ENCODE results near the gene COX4I1. TPM values are rescaled to one million over a fixed set of nuclear protein-coding genes. Genes with fewer than 3 reads are reported as not detected.

COX4I1 gene
- total RNA-seq, 1 experiment from 2014 or later = 506 TPM

DNA sequence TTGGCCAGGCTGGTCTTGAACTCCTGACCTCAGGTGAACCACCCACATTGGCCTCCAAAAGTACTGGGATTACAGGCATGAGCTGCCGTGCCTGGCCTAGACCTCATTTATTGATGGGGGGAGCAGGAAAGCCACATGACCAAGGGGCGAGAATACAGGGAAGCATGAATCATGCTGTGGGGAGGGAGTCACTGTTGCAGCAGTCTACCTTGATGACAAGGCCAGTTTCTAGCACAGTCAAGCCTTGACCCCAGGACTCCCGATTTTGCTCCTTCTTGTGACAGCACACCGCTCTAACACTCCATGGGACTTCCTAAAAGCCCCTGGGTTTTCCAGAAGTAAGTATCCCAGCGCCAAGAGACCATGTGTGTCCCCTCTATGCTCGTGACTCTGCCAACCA is 56.6 kb downstream of the COX4I1 start:
- Histone ChIP-seq H2AFZ (ENCODE audit: low read length) (no peak overlapping the region), H2BK15ac (ENCODE audit: low read depth, low read length) (no peak overlapping the region), H3T11ph (ENCODE audit: low read length) (no peak overlapping the region), H4K91ac (ENCODE audit: insufficient read length, low read depth, low read length) (no peak overlapping the region), H3K4me2 (ENCODE audit: insufficient read depth, insufficient read length, low read length) (no peak overlapping the region), H4K8ac (replicated peaks; ENCODE audit: insufficient read length, low read depth, low read length) (no peak overlapping the region), H4K20me1 (ENCODE audit: control insufficient read depth, insufficient read depth, insufficient read length) (no peaks in the 10 kb centered on the region), H3K9ac (ENCODE audit: extremely low read depth, insufficient read length, low read length) (no peak overlapping the region), H2BK12ac (ENCODE audit: insufficient read length, low read depth, low read length) (no peak overlapping the region), H3K79me2 (ENCODE audit: insufficient read depth, low read length) (no peaks in the 10 kb centered on the region), H3K23me2 (ENCODE audit: insufficient read length, low read depth, low read length, poor library complexity, severe bottlenecking) (no peaks in the 10 kb centered on the region), H2BK20ac (ENCODE audit: low read depth, low read length, poor library complexity, severe bottlenecking) (no peak overlapping the region), H3K56ac (ENCODE audit: insufficient read length, low read depth, low read length) (no peak overlapping the region), H3K27me3 (ENCODE audit: insufficient read depth, low read length) (no peaks in the 10 kb centered on the region), H2AK5ac (ENCODE audit: insufficient read length, low read length) (no peak overlapping the region), H3K9me3 (ENCODE audit: control insufficient read depth, low read depth, low read length) (no peaks in the 10 kb centered on the region), H3K79me1 (ENCODE audit: insufficient read depth, low read depth, low read length, poor library complexity, severe bottlenecking) (no peaks in the 10 kb centered on the region), H3K23ac (ENCODE audit: insufficient read length, low read depth, low read length) (no peak overlapping the region), H3K4me1 (ENCODE audit: insufficient read depth, low read length) (no peaks in the 10 kb centered on the region), H2BK5ac (ENCODE audit: insufficient read length, low read length) (no peak overlapping the region), H3K18ac (ENCODE audit: insufficient read length, low read depth, low read length) (no peak overlapping the region), H3K14ac (ENCODE audit: insufficient read depth, low read length) (no peak overlapping the region), H3K27ac (ENCODE audit: insufficient read length, low read depth, low read length) (no peak overlapping the region), H4K5ac (ENCODE audit: insufficient read length, low read depth, low read length) (no peak overlapping the region), H3K4ac (ENCODE audit: low read depth, low read length) (no peak overlapping the region), H2BK120ac (ENCODE audit: low read depth, low read length, poor library complexity, severe bottlenecking) (no peak overlapping the region)
- DNase-seq = no peak
- WGBS (ENCODE audit: extremely low coverage, insufficient read length, low lambda C conversion rate) = no CpG with 5 or more reads among the region's 6 CpGs
- TF ChIP-seq, protein P1, sequence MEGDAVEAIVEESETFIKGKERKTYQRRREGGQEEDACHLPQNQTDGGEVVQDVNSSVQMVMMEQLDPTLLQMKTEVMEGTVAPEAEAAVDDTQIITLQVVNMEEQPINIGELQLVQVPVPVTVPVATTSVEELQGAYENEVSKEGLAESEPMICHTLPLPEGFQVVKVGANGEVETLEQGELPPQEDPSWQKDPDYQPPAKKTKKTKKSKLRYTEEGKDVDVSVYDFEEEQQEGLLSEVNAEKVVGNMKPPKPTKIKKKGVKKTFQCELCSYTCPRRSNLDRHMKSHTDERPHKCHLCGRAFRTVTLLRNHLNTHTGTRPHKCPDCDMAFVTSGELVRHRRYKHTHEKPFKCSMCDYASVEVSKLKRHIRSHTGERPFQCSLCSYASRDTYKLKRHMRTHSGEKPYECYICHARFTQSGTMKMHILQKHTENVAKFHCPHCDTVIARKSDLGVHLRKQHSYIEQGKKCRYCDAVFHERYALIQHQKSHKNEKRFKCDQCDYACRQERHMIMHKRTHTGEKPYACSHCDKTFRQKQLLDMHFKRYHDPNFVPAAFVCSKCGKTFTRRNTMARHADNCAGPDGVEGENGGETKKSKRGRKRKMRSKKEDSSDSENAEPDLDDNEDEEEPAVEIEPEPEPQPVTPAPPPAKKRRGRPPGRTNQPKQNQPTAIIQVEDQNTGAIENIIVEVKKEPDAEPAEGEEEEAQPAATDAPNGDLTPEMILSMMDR (conservative IDR thresholded peaks at IDR 0.05) = no peak
- Mint-ChIP-seq H3K36me3 (ENCODE audit: insufficient read depth in 1 of 3, low read depth in 3 of 3) (no peaks in the 10 kb centered on the region; a peak in 1 of 7 replicates), H3K27ac (peak overlapping the region in 1 of 3 experiments; percentile 20; a peak in 1 of 7 replicates), H3K4me1 (peaks cover 4 to 5% of the 10 kb centered on the region in 2 experiments; a peak in 3 of 4 replicates), H3K9me3 (no peaks in the 10 kb centered on the region; a peak in 1 of 5 replicates), H3K4me3 (no peak overlapping the region), H3K27me3 (ENCODE audit: low read depth) (peaks cover 26% of the 10 kb centered on the region)

Data from H9 (cell line).